IgD-negative memory B cell (primary cell): ENCODE results near the gene EPB42. TPM values are rescaled to one million over a fixed set of nuclear protein-coding genes. Genes with fewer than 3 reads are reported as not detected.
"Not testable (repeated sequence)": the region's sequence is repeated elsewhere in the genome, so short reads cannot be mapped to it uniquely, and the experiment has no call there.

Experiments
- H3K27ac Mint-ChIP-seq, 3 donors: one replicate each; pipeline ENCODE4 v1.8.0; 2020 to 2022; ENCODE audit warnings: mild to moderate bottlenecking in 3 of 3, mixed read lengths in 3 of 3, moderate library complexity in 1 of 3
- H3K27me3 Mint-ChIP-seq: one replicate; pipeline ENCODE4 v1.8.0; 2021; ENCODE audit warnings: mixed read lengths
- H3K36me3 Mint-ChIP-seq: one replicate; pipeline ENCODE4 v1.8.0; 2020; ENCODE audit warnings: mild to moderate bottlenecking, mixed read lengths
- H3K4me1 Mint-ChIP-seq, 3 donors: one replicate each; pipeline ENCODE4 v1.8.0; 2020 to 2022; ENCODE audit warnings: mixed read lengths in 3 of 3, mild to moderate bottlenecking in 1 of 3
- H3K4me3 Mint-ChIP-seq, 4 donors: one replicate each; pipeline ENCODE4 v1.8.0; 2020 to 2022; ENCODE audit warnings: mild to moderate bottlenecking in 4 of 4, mixed read lengths in 4 of 4, moderate library complexity in 3 of 4
- H3K9me3 Mint-ChIP-seq, 3 donors: one replicate each; pipeline ENCODE4 v1.8.0; 2020 to 2021; ENCODE audit warnings: mixed read lengths in 3 of 3, mild to moderate bottlenecking in 1 of 3
- polyA plus RNA-seq: library from polyadenylated mRNA; unstranded; fragments of 300-500 nt; fragmentation: Illumina TruSeq; gene quantifications from one replicate; pipeline ENCODE4 v1.2.3, GENCODE V29; 2021

Gene EPB42
- polyA plus RNA-seq, 1 donor from 2014 or later = not detected

DNA sequence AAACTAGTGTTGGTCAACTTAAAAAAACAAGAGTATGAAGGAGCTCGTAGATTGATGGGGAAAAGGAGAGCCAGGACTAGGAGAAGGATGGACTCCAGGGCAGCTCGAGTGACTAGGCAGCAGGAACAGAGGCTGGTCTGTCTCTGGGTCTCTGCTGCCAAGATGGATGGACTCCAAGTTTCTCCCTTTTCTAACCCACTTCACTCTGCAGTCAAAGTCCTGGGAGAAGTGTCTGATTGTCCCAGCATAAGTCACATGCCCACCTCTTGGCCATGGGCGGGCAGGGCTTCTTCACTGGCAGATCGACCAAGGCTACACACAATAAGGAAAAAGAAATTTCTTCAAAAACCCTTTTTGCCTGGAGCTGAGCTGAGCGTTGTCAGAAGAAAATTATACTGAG lies 9.2 kb upstream of the EPB42 start:
- Mint-ChIP-seq H3K4me1 (peaks cover 1 to 7% (median 5%) of the 10 kb centered on the region in 3 donors), H3K27ac (no peak overlapping the region), H3K36me3 (no peaks in the 10 kb centered on the region), H3K27me3 (peaks cover 3% of the 10 kb centered on the region), H3K9me3 (no peaks in the 10 kb centered on the region), H3K4me3 (no peak overlapping the region)

DNA sequence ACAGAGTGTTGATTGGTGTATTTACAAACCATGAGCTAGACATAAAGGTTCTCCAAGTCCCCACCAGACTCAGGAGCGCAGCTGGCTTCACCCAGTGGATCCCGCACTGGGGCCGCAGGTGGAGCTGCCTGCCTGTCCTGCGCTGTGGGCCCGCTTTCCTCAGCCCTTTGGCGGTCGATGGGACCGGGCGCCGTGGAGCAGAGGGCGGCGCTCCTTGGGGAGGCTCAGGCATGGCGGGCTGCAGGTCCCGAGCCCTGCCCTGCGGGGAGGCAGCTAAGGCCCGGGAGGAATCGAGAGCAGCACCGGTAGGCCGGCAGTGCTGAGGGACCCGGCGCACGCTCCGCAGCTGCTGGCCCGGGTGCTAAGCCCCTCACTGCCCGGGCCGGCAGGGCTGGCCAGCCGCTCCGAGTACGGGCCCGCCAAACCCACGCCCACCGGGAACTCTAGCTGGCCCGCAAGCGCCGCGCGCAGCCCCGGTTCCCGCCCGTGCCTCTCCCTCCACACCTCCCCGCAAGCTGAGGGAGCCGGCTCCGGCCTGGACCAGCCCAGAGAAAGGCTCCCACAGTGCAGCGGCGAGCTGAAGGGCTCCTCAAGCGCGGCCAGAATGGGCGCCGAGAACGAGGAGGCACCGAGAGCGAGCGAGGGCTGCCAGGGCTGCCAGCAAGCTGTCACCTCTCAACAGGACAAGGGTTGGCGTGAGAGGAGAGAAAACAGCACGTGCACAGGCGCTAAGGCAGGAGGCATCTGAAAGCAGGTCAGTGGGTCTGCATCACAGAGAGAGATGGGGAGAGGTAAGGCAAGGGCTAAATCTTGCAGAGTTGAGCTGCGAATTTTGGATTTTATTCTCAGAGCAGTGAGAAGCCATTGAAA lies 5.9 kb upstream of the EPB42 start:
- H3K4me3 Mint-ChIP-seq = no peak overlapping the region
- H3K36me3 Mint-ChIP-seq = no peaks in the 10 kb centered on the region
- no peaks in the 10 kb centered on the region for H3K9me3 Mint-ChIP-seq
- H3K4me1 Mint-ChIP-seq = peaks cover 1 to 7% (median 5%) of the 10 kb centered on the region in 3 donors
- peaks cover 3% of the 10 kb centered on the region for H3K27me3 Mint-ChIP-seq
- H3K27ac Mint-ChIP-seq = no peak overlapping the region

- not testable (repeated sequence) for H3K36me3 Mint-ChIP-seq
Measured at GRCh38 chr15:43225950-43226255, 5.1 kb upstream of the EPB42 start.

DNA sequence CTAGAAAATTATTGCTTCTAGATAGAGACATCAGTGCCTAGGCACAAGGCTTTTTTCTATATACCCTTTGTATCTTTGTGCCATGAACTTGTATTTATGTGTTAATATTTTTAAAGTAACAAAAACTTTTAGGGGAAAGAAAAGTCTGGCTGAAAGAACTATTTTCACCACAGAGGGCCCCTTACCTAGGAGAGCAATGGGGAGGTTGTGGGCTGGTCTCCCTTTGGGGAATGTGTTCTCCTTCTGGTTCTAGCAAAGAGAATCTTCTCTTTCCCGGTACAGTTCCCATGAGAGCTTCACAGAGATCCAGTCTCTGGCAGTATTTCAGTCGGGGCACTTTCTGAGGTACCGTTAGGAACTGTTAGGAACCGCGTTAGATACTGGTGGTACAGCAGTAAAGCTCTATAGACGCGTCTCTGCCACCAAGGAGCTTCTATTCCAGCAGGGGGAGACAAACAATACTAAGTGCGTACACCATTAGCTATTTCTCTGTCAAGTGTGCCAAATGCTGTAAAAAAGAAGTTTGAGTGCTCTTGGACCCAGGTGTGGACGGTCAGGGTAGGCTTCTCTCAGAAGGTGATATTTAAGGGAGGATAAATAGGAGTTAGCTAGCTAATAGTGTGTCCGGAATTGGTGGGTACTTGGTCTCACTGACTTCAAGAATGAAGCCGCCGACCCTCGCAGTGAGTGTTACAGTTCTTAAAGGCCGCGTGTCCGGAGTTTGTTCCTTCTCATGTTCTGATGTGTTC lies 4.6 kb upstream of the EPB42 start:
- Mint-ChIP-seq H3K36me3 (no peaks in the 10 kb centered on the region), H3K27ac (no peak overlapping the region), H3K4me1 (peaks cover 1 to 7% (median 5%) of the 10 kb centered on the region in 3 donors), H3K27me3 (peaks cover 3% of the 10 kb centered on the region), H3K4me3 (no peak overlapping the region), H3K9me3 (no peaks in the 10 kb centered on the region)

More at GRCh38 chr15:43225950-43226255, 5.1 kb upstream of the EPB42 start:
- not testable (repeated sequence) for H3K4me1 Mint-ChIP-seq, H3K4me3 Mint-ChIP-seq, H3K27me3 Mint-ChIP-seq, H3K27ac Mint-ChIP-seq, H3K9me3 Mint-ChIP-seq

DNA sequence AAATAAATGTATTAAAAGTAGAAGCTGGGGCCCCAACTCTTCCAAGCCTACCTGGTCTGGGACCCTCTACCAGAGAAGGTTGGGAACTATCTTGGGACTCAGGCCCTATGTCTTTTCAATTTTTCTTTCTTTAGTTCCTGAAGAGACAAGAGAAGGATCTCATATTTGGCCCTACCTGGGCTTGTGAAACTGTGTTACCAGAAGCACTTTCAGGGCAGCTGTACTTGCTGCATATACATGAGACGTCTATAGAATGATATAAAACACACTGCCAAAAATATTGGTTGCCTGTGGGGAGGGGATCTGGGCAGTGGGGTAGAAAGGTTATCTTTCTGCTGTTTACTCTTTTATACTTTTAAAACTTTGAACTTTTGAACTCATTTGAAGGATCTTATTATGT lies 604 bp upstream of the EPB42 start:
- H3K9me3 Mint-ChIP-seq = peaks cover 0 to 7% (median under 1%) of the 10 kb centered on the region in 3 donors
- peaks cover 8% of the 10 kb centered on the region for H3K27me3 Mint-ChIP-seq
- H3K4me1 Mint-ChIP-seq = peaks cover 1 to 7% (median 5%) of the 10 kb centered on the region in 3 donors
- H3K27ac Mint-ChIP-seq = no peak overlapping the region
- H3K4me3 Mint-ChIP-seq = no peak overlapping the region
- peaks cover 2% of the 10 kb centered on the region for H3K36me3 Mint-ChIP-seq

GRCh38 chr15:43219929-43220928 lies 589 bp downstream of the EPB42 start:
- Mint-ChIP-seq H3K36me3 (peaks cover 2% of the 10 kb centered on the region), H3K27me3 (peaks cover 6% of the 10 kb centered on the region), H3K9me3 (peaks cover 0 to 7% (median 2%) of the 10 kb centered on the region in 3 donors), H3K4me1 (no peaks in the 10 kb centered on the region), H3K4me3 (no peak overlapping the region), H3K27ac (no peak overlapping the region)

- H3K9me3 Mint-ChIP-seq = peaks cover 0 to 7% (median 2%) of the 10 kb centered on the region in 3 donors
- peaks cover 6% of the 10 kb centered on the region for H3K27me3 Mint-ChIP-seq
- no peak overlapping the region for H3K27ac Mint-ChIP-seq
- H3K4me1 Mint-ChIP-seq = no peaks in the 10 kb centered on the region
- no peak overlapping the region for H3K4me3 Mint-ChIP-seq
- H3K36me3 Mint-ChIP-seq = peaks cover 2% of the 10 kb centered on the region
Measured at GRCh38 chr15:43218908-43219706, 1.7 kb downstream of the EPB42 start.

GRCh38 chr15:43215961-43216360 lies 4.9 kb downstream of the EPB42 start:
- no peaks in the 10 kb centered on the region for H3K4me1 Mint-ChIP-seq
- peaks cover 6% of the 10 kb centered on the region for H3K27me3 Mint-ChIP-seq
- H3K9me3 Mint-ChIP-seq = peaks cover 0 to 7% (median 2%) of the 10 kb centered on the region in 3 donors
- no peak overlapping the region for H3K27ac Mint-ChIP-seq
- H3K4me3 Mint-ChIP-seq = no peak overlapping the region
- H3K36me3 Mint-ChIP-seq = peaks cover 2% of the 10 kb centered on the region

DNA sequence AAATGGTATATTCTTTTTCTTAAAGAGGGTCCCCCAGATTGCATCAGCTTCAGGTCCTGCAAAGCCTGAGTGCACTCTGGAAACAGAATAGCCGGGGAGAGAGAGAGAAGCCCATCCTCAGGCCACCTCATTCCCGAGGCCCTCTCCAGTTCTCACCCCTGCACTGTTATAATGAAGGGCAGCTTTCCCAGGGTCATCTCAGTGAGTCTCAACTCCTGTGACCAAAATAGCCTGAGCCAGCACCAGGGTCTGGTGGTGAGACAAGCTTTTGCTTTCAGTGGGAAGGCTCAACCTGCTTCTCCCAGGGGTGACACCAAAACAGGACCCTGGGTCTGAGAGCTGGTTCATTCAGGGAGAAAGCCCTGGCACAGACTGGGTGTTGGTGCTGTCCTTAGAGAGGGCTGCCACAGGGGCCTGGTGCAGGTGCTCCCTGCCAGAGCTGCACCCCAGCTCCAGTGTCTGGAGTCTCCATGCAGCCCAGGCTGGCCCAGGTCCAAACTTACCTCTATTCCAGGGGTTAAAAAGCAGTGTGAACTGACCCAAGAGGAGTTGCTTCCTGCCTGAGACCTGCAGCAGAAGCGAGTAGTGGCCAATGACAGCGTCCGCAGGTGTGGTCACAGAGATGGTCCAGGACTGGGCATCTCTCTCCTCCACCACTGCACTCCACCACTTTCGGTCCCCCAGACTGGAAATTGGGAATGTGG lies 6.1 kb downstream of the EPB42 start:
- Mint-ChIP-seq H3K27ac (no peak overlapping the region), H3K36me3 (peaks cover 2% of the 10 kb centered on the region), H3K27me3 (peaks cover 3% of the 10 kb centered on the region), H3K9me3 (peaks cover 0 to 7% (median 2%) of the 10 kb centered on the region in 3 donors), H3K4me1 (no peaks in the 10 kb centered on the region), H3K4me3 (no peak overlapping the region)

- Mint-ChIP-seq H3K27ac (no peak overlapping the region), H3K27me3 (peaks cover 5% of the 10 kb centered on the region), H3K36me3 (peaks cover 2% of the 10 kb centered on the region), H3K4me3 (no peak overlapping the region), H3K4me1 (no peaks in the 10 kb centered on the region), H3K9me3 (peaks cover 0 to 7% (median 2%) of the 10 kb centered on the region in 3 donors)
Measured at GRCh38 chr15:43214169-43214568, 6.6 kb downstream of the EPB42 start.

- H3K4me1 Mint-ChIP-seq = peaks cover 0 to 1% (median 0%) of the 10 kb centered on the region in 3 donors
- H3K27ac Mint-ChIP-seq = no peak overlapping the region
- peaks cover 0 to 7% (median 2%) of the 10 kb centered on the region in 3 donors for H3K9me3 Mint-ChIP-seq
- H3K36me3 Mint-ChIP-seq = peaks cover 2% of the 10 kb centered on the region
- H3K27me3 Mint-ChIP-seq = peaks cover 8% of the 10 kb centered on the region
- no peak overlapping the region for H3K4me3 Mint-ChIP-seq
Measured at GRCh38 chr15:43213466-43213865, 7.4 kb downstream of the EPB42 start.

- Mint-ChIP-seq H3K27me3 (peaks cover 8% of the 10 kb centered on the region), H3K36me3 (peaks cover 2% of the 10 kb centered on the region), H3K27ac (no peak overlapping the region), H3K9me3 (peaks cover 0 to 7% (median 2%) of the 10 kb centered on the region in 3 donors), H3K4me3 (no peak overlapping the region), H3K4me1 (peaks cover 0 to 1% (median 0%) of the 10 kb centered on the region in 3 donors)
Measured at GRCh38 chr15:43212951-43213350, 7.9 kb downstream of the EPB42 start.

DNA sequence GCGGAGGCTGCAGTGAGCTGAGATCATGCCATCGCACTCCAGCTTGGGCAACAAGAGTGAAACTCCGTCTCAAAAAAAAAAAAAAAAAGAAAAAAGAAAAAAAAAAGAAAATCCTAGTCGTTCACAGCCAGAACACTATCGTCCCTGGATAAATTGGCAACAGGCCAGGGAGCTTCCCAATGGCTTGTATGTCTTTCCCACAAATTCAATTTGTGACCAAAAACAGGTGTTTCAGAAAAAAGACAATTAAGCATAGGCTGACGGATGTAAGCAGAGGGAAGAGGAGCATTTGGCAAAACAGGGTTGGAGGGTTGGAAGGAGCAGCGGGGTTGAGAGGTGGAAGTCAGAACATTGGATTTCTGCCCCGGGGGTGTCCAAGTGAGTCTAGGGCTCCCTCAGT lies 8.5 kb downstream of the EPB42 start:
- Mint-ChIP-seq H3K36me3 (peaks cover 2% of the 10 kb centered on the region), H3K27me3 (peaks cover 8% of the 10 kb centered on the region), H3K4me1 (peaks cover 0 to 2% (median 1%) of the 10 kb centered on the region in 3 donors), H3K4me3 (no peak overlapping the region), H3K27ac (no peak overlapping the region), H3K9me3 (peaks cover 0 to 7% (median 2%) of the 10 kb centered on the region in 3 donors)
